ENCODE measurements around the gene OVCA2.

The OVCA2 gene

GRCh38 chr17:2035541-2036488, 6.0 kb upstream of the OVCA2 start:
- Mint-ChIP-seq H3K4me3 (no peak overlapping the region), H3K4me1 (ENCODE audit: low read depth) (peaks cover 5% of the 10 kb centered on the region), H3K27ac (no peak overlapping the region), H3K36me3 (ENCODE audit: low read depth) (peaks cover 19% of the 10 kb centered on the region), H3K9me3 (no peaks in the 10 kb centered on the region), H3K27me3 (ENCODE audit: low read depth) (no peaks in the 10 kb centered on the region)

GRCh38 chr17:2037155-2037554, 4.7 kb upstream of the OVCA2 start:
- peaks cover 3% of the 10 kb centered on the region for H3K4me1 Mint-ChIP-seq (ENCODE audit: low read depth)
- H3K27me3 Mint-ChIP-seq (ENCODE audit: low read depth): no peaks in the 10 kb centered on the region
- H3K36me3 Mint-ChIP-seq (ENCODE audit: low read depth): peaks cover 23% of the 10 kb centered on the region
- H3K27ac Mint-ChIP-seq: no peak overlapping the region
- H3K4me3 Mint-ChIP-seq: no peak overlapping the region
- no peaks in the 10 kb centered on the region for H3K9me3 Mint-ChIP-seq

GRCh38 chr17:2040219-2040827, 1.5 kb upstream of the OVCA2 start:
- Mint-ChIP-seq H3K36me3 (ENCODE audit: low read depth) (peaks cover 36% of the 10 kb centered on the region), H3K27ac (no peak overlapping the region), H3K27me3 (ENCODE audit: low read depth) (no peaks in the 10 kb centered on the region), H3K4me1 (ENCODE audit: low read depth) (peaks cover 13% of the 10 kb centered on the region), H3K4me3 (peak overlapping the region; percentile 40), H3K9me3 (no peaks in the 10 kb centered on the region)

GRCh38 chr17:2040942-2041560, 771 bp upstream of the OVCA2 start:
- H3K9me3 Mint-ChIP-seq: no peaks in the 10 kb centered on the region
- H3K36me3 Mint-ChIP-seq (ENCODE audit: low read depth): peaks cover 35% of the 10 kb centered on the region
- H3K27ac Mint-ChIP-seq: no peak overlapping the region
- H3K27me3 Mint-ChIP-seq (ENCODE audit: low read depth): no peaks in the 10 kb centered on the region
- peaks cover 13% of the 10 kb centered on the region for H3K4me1 Mint-ChIP-seq (ENCODE audit: low read depth)
- H3K4me3 Mint-ChIP-seq: peak overlapping the region; percentile 40

- Mint-ChIP-seq H3K27ac (peak overlapping the region; percentile 96), H3K36me3 (ENCODE audit: low read depth) (peaks cover 25% of the 10 kb centered on the region), H3K27me3 (ENCODE audit: low read depth) (no peaks in the 10 kb centered on the region), H3K4me3 (peak overlapping the region; percentile 91), H3K9me3 (no peaks in the 10 kb centered on the region), H3K4me1 (ENCODE audit: low read depth) (peaks cover 13% of the 10 kb centered on the region)
These were observed 597 bp downstream of the OVCA2 start for GRCh38 chr17:2042390-2042847.

- Mint-ChIP-seq H3K27ac (peak overlapping the region; percentile 83), H3K4me1 (ENCODE audit: low read depth) (peaks cover 13% of the 10 kb centered on the region), H3K4me3 (peak overlapping the region; percentile 91), H3K27me3 (ENCODE audit: low read depth) (no peaks in the 10 kb centered on the region), H3K9me3 (no peaks in the 10 kb centered on the region), H3K36me3 (ENCODE audit: low read depth) (peaks cover 25% of the 10 kb centered on the region)
These were observed 1.1 kb downstream of the OVCA2 start for GRCh38 chr17:2042933-2043332.

- peaks cover 23% of the 10 kb centered on the region for H3K36me3 Mint-ChIP-seq (ENCODE audit: low read depth)
- peak overlapping the region; percentile 83 for H3K27ac Mint-ChIP-seq
- H3K9me3 Mint-ChIP-seq: no peaks in the 10 kb centered on the region
- H3K4me1 Mint-ChIP-seq (ENCODE audit: low read depth): peaks cover 20% of the 10 kb centered on the region
- no peaks in the 10 kb centered on the region for H3K27me3 Mint-ChIP-seq (ENCODE audit: low read depth)
- H3K4me3 Mint-ChIP-seq: peak overlapping the region; percentile 91
These were observed 2.0 kb downstream of the OVCA2 start for GRCh38 chr17:2043785-2044184.

- Mint-ChIP-seq H3K27ac (peak overlapping the region; percentile 17), H3K27me3 (ENCODE audit: low read depth) (no peaks in the 10 kb centered on the region), H3K9me3 (no peaks in the 10 kb centered on the region), H3K4me3 (no peak overlapping the region), H3K36me3 (ENCODE audit: low read depth) (peaks cover 23% of the 10 kb centered on the region), H3K4me1 (ENCODE audit: low read depth) (peaks cover 24% of the 10 kb centered on the region)
These were observed 2.6 kb downstream of the OVCA2 start for GRCh38 chr17:2044263-2044894.

GRCh38 chr17:2047590-2047989, 5.8 kb downstream of the OVCA2 start:
- peaks cover 12% of the 10 kb centered on the region for H3K36me3 Mint-ChIP-seq (ENCODE audit: low read depth)
- H3K4me3 Mint-ChIP-seq: no peak overlapping the region
- no peaks in the 10 kb centered on the region for H3K9me3 Mint-ChIP-seq
- peaks cover 7% of the 10 kb centered on the region for H3K27me3 Mint-ChIP-seq (ENCODE audit: low read depth)
- H3K4me1 Mint-ChIP-seq (ENCODE audit: low read depth): peaks cover 29% of the 10 kb centered on the region
- no peak overlapping the region for H3K27ac Mint-ChIP-seq

GRCh38 chr17:2048805-2049204, 7.0 kb downstream of the OVCA2 start:
- H3K4me3 Mint-ChIP-seq: peak overlapping the region; percentile 68
- no peaks in the 10 kb centered on the region for H3K9me3 Mint-ChIP-seq
- H3K36me3 Mint-ChIP-seq (ENCODE audit: low read depth): peaks cover 4% of the 10 kb centered on the region
- H3K27ac Mint-ChIP-seq: no peak overlapping the region
- H3K4me1 Mint-ChIP-seq (ENCODE audit: low read depth): peaks cover 25% of the 10 kb centered on the region
- peaks cover 13% of the 10 kb centered on the region for H3K27me3 Mint-ChIP-seq (ENCODE audit: low read depth)

- Mint-ChIP-seq H3K9me3 (no peaks in the 10 kb centered on the region), H3K27ac (peak overlapping the region; percentile 43)
These were observed 7.8 kb downstream of the OVCA2 start for GRCh38 chr17:2049333-2050299.

GRCh38 chr17:2050300-2051060, 8.7 kb downstream of the OVCA2 start:
- Mint-ChIP-seq H3K27ac (no peak overlapping the region), H3K4me1 (ENCODE audit: low read depth) (peaks cover 26% of the 10 kb centered on the region), H3K4me3 (no peak overlapping the region), H3K27me3 (ENCODE audit: low read depth) (peaks cover 13% of the 10 kb centered on the region), H3K9me3 (no peaks in the 10 kb centered on the region), H3K36me3 (ENCODE audit: low read depth) (no peaks in the 10 kb centered on the region)

More at GRCh38 chr17:2049333-2050299, 7.8 kb downstream of the OVCA2 start:
- Mint-ChIP-seq H3K36me3 (ENCODE audit: low read depth) (peaks cover 2% of the 10 kb centered on the region), H3K4me1 (ENCODE audit: low read depth) (peaks cover 27% of the 10 kb centered on the region), H3K4me3 (peak overlapping the region; percentile 68), H3K27me3 (ENCODE audit: low read depth) (peaks cover 13% of the 10 kb centered on the region)
